ENCODE results near the gene GSAP.

Gene GSAP

DNA sequence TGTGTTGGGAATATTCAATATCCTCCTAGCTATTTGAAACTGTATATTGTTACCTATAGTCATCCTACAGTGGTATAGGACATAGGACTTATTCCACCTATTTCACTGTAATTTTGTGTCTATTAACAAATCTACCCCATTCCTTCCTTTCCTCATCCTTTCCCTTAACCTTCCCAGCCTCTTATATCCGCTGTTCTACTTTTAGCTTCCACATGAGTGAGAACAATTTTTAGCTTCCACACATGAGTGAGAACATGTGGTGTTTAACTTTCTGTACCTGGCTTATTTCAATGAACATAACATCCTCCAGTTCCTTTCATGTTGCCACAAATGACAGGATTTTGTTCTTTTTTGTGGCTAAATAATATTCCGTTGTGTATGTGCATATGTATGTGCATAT is 120.6 kb downstream of the GSAP start:
- no peaks in the 10 kb centered on the region for H3F3A ChIP-seq (ENCODE audit: insufficient read depth, low read length)
- no peak overlapping the region for H2AFZ ChIP-seq (ENCODE audit: low read length)
- no peaks in the 10 kb centered on the region for H3K9me3 ChIP-seq (ENCODE audit: low read length)
- TF ChIP-seq, protein P1, sequence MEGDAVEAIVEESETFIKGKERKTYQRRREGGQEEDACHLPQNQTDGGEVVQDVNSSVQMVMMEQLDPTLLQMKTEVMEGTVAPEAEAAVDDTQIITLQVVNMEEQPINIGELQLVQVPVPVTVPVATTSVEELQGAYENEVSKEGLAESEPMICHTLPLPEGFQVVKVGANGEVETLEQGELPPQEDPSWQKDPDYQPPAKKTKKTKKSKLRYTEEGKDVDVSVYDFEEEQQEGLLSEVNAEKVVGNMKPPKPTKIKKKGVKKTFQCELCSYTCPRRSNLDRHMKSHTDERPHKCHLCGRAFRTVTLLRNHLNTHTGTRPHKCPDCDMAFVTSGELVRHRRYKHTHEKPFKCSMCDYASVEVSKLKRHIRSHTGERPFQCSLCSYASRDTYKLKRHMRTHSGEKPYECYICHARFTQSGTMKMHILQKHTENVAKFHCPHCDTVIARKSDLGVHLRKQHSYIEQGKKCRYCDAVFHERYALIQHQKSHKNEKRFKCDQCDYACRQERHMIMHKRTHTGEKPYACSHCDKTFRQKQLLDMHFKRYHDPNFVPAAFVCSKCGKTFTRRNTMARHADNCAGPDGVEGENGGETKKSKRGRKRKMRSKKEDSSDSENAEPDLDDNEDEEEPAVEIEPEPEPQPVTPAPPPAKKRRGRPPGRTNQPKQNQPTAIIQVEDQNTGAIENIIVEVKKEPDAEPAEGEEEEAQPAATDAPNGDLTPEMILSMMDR (IDR thresholded peaks at IDR 0.05; ENCODE audit: low read length), result no peak
- no peaks in the 10 kb centered on the region for H3K79me2 ChIP-seq (ENCODE audit: insufficient read depth, low read length)
- no peak overlapping the region for H3K9ac ChIP-seq (ENCODE audit: low read length)
- H3K9me2 ChIP-seq (ENCODE audit: low read depth, low read length), result no peaks in the 10 kb centered on the region
- no peak overlapping the region for H3K27ac ChIP-seq (ENCODE audit: low read depth, low read length, poor library complexity, severe bottlenecking)
- no peaks in the 10 kb centered on the region for H3K4me1 ChIP-seq (ENCODE audit: insufficient read depth, low read length, severe bottlenecking)
- H4K20me1 ChIP-seq (ENCODE audit: insufficient read depth, low read length), result no peaks in the 10 kb centered on the region
- H3K36me3 ChIP-seq (ENCODE audit: insufficient read depth, low read length), result no peaks in the 10 kb centered on the region
- H3K4me2 ChIP-seq (ENCODE audit: low read length), result no peak overlapping the region
- no peak overlapping the region for H3K4me3 ChIP-seq (ENCODE audit: low read depth, low read length, poor library complexity, severe bottlenecking)
- H3K27me3 ChIP-seq (ENCODE audit: insufficient read depth, low read length), result no peaks in the 10 kb centered on the region

DNA sequence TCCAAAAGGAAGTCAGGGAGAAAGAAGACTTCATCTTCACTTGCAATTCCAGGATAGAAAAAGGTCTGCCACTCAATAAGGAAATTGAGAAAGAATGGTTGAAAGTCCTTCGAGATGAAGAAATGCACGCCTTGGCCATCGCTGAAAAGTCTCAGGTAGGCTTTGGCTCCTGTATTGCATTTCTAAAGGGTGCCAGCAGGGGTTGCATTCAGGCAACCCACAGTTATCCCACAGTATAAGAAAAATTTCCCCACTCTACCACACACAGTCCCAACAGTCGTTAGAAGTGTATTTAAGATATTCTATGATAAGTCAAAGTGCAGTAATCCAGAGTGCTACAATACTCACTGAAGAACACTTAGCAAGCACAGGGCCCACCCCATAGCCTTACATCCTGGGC is 123.1 kb downstream of the GSAP start:
- Histone ChIP-seq H3K4me1 (ENCODE audit: insufficient read depth, low read length, severe bottlenecking) (peaks cover 7% of the 10 kb centered on the region), H4K20me1 (ENCODE audit: insufficient read depth, low read length) (no peaks in the 10 kb centered on the region), H3K9me2 (ENCODE audit: low read depth, low read length) (no peaks in the 10 kb centered on the region), H3K9me3 (ENCODE audit: low read length) (peaks cover 4% of the 10 kb centered on the region; the same call in 1 of the 2 replicates), H3K4me2 (ENCODE audit: low read length) (no peak overlapping the region), H3K36me3 (ENCODE audit: insufficient read depth, low read length) (no peaks in the 10 kb centered on the region), H2AFZ (ENCODE audit: low read length) (no peak overlapping the region), H3K27ac (ENCODE audit: low read depth, low read length, poor library complexity, severe bottlenecking) (no peak overlapping the region), H3K27me3 (ENCODE audit: insufficient read depth, low read length) (no peaks in the 10 kb centered on the region), H3F3A (ENCODE audit: insufficient read depth, low read length) (no peaks in the 10 kb centered on the region), H3K9ac (ENCODE audit: low read length) (no peak overlapping the region), H3K4me3 (ENCODE audit: low read depth, low read length, poor library complexity, severe bottlenecking) (no peak overlapping the region), H3K79me2 (ENCODE audit: insufficient read depth, low read length) (no peaks in the 10 kb centered on the region)
- TF ChIP-seq, protein P1 (IDR thresholded peaks at IDR 0.05; ENCODE audit: low read length), result peak; percentile 51
- no peak for TF ChIP-seq EZH2 (IDR thresholded peaks at IDR 0.05; ENCODE audit: borderline replicate concordance, low read length)

DNA sequence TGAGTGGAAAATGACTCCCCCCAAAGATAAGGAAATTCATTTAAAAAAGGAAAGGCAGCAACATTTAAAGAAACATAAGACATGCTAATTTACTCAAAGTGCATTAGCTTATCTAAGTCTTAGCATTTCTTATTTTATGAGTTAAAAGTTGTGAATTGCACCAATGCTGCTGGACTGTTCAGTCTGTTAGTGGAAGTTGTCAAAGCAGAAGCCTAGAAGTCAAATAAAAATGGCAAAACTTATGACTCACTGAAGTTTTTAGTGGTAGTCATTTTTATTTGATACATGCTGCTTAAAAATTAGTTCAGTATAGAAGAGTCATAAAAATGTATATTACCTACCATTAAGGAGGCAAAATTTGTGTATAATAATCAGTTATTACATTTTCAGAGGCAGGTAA is 125.7 kb downstream of the GSAP start:
- Histone ChIP-seq H3K4me1 (ENCODE audit: insufficient read depth, low read length, severe bottlenecking) (peaks cover 7% of the 10 kb centered on the region), H3K9me2 (ENCODE audit: low read depth, low read length) (no peaks in the 10 kb centered on the region), H3K27ac (ENCODE audit: low read depth, low read length, poor library complexity, severe bottlenecking) (no peak overlapping the region), H3K36me3 (ENCODE audit: insufficient read depth, low read length) (no peaks in the 10 kb centered on the region), H3K9me3 (ENCODE audit: low read length) (peaks cover 15% of the 10 kb centered on the region; the same call in 1 of the 2 replicates), H3K9ac (ENCODE audit: low read length) (no peak overlapping the region), H3K4me2 (ENCODE audit: low read length) (no peak overlapping the region), H3K79me2 (ENCODE audit: insufficient read depth, low read length) (no peaks in the 10 kb centered on the region), H3K27me3 (ENCODE audit: insufficient read depth, low read length) (no peaks in the 10 kb centered on the region), H2AFZ (ENCODE audit: low read length) (no peak overlapping the region), H3F3A (ENCODE audit: insufficient read depth, low read length) (no peaks in the 10 kb centered on the region), H3K4me3 (ENCODE audit: low read depth, low read length, poor library complexity, severe bottlenecking) (no peak overlapping the region), H4K20me1 (ENCODE audit: insufficient read depth, low read length) (no peaks in the 10 kb centered on the region)
- TF ChIP-seq, protein P1 (IDR thresholded peaks at IDR 0.05; ENCODE audit: low read length), result no peak
- no peak for TF ChIP-seq EZH2 (IDR thresholded peaks at IDR 0.05; ENCODE audit: borderline replicate concordance, low read length)

Measured in OCI-LY1 (cell line).